GM18868 (cell line): ENCODE measurements around the gene ECHS1.
"Not testable (repeated sequence)": the region's sequence is repeated elsewhere in the genome, so short reads cannot be mapped to it uniquely, and the experiment has no call there.

Experiments used
- ATAC-seq: cut with Tn5 transposase; IDR thresholded peaks from one replicate; pipeline ENCODE4 v1.9.1; 2021; ENCODE audit warnings: mild to moderate bottlenecking, moderate library complexity; ENCODE audit not compliant: unreplicated experiment

Gene ECHS1

DNA sequence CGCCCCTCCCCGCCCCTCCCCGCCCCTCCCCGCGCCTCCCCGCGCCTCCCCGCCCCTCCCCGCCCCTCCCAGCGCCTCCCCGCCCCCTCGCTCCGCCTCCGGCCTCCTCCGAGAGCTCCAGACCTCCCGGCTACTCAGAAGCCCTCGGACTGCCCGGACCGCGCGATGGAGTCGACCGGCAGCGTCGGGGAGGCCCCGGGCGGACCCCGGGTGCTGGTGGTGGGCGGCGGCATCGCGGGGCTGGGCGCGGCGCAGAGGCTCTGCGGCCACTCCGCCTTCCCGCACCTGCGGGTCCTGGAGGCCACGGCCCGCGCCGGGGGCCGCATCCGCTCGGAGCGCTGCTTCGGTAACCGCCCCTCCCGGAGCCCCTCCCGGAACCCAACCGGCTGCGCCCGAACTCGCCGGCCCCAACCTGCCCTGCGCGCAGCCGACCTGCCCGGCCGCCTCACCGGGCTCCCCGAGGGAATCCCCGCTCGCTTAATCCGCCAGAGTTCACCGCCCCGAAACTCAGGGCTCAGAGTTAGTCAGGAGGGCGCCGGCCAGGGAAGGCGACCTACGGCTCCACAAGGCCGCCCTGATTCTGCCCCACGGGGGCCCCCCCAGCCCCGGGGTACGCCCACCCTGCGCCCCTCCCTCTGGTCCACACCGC, 6.1 kb upstream of the ECHS1 start, which contains the start of gene PAOX:
PAOX (plus strand) TSS at position 111 of the 649 bp plus-strand sequence; CDS start at position 166, 55 bp downstream.
- peak; percentile 49 for ATAC-seq

DNA sequence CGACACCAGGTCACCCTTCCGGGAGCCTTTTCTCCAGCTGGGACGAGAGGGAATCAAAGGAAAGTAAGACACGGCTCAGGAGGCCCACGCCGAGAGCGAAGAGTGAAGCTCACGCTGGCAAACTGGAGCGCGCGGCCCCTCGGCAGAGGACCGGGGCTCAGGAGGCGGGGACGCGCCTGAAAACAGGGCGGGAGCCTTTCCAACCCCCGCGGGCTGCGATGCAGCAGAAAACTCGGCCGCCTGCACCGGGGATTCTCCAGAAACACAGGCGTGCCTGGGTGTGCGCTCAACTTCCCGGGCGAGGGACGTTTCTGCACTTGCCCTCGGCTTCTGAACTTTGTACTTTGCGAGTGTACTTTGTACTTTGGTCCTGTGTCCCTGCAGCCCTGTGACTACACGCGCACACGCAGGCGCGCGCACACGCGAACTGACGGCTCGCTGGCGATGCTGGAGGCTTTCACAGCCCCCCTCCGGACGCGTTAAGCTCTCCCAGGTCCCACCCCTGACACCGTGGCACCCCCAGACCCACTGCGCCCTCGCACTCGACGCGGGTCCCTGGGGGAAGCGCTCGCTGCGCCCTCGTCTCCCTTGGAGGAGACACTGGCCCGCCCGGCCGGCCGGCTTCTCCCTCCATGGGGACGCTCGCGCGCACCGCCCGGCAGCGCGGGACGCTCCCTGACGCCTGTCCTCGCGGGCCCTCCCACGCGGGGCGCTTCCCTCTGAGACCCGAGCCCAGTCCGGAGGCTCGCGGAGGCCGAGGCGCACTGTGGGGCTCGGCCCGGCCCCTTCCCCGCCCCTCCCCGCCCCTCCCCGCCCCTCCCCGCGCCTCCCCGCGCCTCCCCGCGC, 5.3 kb upstream of the ECHS1 start:
- ATAC-seq: peak; percentile 42

DNA sequence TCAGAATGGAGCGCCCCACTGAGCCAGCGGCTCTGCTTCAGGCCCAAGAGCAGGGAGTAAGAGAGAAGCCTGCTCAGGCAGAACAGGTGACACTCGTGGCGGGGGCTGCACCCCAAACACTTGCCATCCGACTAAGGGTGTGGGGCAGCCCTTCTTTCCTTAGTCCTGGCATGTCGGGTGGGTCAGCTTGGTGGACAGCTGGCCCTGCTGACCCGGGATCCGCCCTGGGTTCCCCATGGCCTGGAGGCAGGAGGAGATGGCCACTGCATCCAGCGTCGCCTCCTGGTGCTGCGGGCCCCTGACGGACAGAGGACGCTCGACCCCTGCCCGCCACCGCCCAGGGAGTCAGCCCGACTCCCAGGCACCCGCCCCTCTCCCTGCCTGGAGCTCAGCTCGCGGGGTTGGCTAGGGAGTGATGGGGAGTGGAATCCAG, 4.7 kb upstream of the ECHS1 start:
- no peak for ATAC-seq

DNA sequence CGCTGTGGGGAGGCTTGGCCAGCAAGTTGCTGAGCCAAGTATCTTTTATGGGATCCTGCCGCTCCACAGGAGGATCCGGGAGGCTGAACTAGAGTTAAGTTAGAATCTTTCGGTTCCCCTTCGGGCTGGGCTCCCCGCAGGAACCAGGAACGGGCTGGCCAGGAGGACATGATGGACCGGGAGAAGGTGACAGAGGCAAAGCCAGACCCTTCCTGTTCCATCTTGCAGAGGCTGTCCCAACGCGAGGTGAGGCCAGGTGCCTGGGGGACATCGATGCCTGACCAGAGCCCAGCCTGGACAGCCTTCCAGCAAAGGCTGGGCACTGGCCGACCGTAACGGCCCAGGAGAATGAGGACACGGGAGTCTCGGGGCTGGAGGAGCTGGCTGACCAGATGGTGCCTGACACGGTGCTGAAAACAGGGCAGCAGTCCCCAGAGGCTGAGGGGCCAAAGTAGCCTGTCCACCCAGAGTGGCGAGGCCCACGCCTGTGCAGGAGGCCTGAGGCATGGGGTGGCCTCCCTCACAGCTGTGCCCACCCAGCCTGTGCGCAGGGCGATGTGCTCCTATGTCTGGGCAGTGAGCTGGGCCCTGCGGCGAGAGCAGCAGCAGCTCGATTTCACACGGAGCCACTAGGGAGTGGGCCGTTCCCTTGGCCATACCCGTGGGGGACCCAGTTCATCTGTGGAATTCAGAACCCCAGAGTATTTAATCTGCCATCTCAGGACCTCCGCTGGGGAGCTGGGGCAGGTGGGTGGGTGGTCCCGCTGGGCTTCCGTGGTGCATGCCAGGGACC, 4.1 kb upstream of the ECHS1 start:
- no peak for ATAC-seq

DNA sequence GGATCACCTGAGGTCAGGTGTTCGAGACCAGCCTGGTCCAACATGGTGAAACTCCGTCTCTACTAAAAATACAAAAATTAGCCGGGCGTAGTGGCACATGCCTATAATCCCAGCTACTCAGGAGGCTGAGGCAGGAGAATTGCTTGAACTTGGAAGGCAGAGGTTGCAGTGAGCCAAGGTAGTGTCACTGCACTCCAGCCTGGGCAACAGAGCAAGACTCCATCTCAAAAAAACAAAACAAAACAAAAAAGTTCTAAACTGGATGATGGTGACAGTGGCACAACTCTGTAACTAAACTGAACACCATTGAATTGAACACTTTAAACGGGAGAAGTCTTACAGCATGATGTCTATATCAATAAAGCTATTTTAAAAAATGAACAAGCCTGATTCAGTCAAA, 3.0 kb upstream of the ECHS1 start:
- not testable (repeated sequence) for ATAC-seq

DNA sequence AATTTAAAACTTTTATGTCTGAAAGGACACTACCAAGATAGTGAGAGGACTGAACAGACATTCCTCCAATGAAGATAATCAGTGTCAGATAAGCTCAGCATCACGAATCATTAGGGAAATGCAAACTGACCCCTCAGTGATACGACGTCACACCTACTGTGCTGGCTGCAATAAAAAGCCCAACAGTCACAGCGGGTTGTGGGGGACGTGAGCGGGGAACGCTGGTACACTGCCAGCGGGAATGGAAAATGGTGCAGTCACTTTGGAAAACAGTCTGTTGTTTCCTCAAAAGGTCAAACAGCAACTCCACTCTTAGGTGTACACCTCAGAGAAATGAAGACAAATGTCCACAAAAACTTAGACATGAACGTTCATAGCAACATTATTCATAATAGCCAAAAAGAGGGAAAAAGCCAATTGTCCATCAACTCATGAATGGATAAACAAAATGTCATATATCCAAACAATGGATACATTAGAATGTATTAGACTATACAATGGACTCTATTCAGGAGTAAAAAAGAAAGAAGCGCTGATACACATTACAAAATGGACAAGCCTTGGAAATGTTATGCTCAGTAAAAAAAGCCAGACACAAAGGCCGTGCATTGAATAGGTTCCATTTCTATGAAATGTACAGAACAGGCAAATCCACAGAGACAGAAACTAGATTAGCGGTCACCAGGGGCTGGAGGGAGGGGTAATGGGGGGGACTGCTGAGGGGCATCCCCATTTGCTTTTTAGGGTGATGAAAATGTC, 2.4 kb upstream of the ECHS1 start:
- ATAC-seq: no peak

DNA sequence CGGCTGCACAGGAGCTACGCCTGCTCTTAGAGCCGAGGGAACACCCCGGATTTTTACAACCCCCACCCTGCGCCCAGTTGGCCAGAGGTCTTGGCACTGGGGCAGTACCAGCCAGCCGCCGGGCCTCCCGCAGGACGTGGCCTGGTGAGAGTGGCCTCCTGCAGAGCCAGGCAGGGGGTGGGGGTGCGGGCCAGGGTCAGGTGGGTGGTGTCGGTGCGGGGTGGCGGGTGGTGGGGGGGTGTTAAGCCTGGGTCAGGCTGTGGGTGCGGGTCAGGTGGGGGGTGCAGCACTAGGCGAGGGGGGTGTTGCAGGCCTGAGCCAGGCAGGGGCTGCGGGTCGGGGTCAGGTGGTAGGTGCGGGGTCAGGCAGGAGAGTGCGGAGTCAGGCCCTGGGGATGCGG, 647 bp downstream of the ECHS1 start:
- ATAC-seq: no peak

DNA sequence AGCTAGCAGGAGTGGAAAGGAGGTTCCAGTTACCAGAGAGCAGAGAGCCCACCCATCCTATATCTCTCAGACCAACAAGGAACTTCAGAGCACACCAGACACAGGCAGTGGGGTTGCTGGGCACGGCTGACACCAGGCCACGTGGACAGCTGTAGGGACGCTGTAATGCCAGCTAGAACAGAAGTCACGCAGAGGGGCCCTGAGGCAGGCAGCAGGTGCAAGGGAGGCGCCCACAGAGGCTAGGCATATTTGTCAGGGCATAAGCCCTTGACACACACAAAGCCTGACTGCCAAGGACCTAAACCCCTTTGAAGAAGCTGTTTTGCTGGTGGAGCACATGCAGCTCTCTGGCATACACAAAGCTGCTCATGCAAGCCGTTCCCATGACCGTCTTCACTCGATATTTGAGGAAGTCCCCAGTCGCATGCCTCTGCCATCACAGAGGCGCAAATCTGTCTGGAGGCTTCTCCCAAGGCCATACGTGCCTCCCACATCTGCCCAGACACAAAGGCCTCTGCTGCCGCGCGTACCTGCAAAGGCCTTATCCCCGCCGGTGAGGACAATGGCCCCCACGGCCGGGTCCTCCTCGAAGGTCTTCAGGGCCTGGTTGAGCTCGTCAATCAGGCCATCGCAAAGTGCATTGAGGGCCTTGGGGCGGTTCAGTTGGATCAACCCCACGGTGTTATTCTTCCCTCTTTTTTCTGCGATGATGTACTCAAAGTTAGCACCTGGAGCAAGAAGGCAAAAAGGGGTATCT, 2.9 kb downstream of the ECHS1 start:
- ATAC-seq: no peak

DNA sequence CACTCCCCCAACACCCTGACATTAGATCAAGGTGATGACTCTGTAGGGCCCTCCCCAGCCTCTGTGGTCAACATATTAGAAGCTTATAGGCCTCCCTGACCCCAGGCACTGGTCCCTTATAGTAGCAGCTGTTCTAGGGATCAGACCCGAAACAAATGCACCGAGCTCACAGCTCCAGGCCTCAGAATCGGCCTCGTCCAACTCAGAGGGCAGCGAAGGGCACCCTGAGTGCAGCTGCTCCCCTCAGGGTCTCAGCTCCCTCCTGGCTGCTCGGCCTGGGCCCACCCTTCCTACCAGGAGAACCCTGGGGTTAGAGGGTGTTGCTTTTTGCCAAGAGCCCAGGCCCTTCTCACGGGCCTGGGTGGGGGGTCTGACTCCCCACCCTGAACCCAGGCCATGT, 5.0 kb downstream of the ECHS1 start:
- no peak for ATAC-seq

DNA sequence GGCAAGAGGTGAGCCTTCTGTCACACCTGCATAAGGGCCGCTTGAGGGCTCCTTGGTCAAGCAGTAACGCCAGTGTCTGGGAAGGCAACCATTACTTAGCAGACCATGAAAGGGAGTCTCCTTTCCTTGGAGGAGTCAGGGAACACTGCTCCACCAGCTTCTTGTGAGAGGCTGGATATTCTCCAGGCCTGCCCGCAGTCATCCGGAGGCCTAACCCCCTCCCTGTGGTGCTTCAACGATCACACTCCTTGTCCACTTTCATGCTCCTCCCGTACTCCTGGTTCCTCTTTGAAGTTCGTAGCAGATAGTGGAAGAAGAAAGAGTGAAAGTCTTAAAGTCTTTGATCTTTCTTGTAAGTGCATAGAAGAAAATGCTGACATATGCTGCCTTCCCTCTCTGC, 5.7 kb downstream of the ECHS1 start:
- not testable (repeated sequence) for ATAC-seq

DNA sequence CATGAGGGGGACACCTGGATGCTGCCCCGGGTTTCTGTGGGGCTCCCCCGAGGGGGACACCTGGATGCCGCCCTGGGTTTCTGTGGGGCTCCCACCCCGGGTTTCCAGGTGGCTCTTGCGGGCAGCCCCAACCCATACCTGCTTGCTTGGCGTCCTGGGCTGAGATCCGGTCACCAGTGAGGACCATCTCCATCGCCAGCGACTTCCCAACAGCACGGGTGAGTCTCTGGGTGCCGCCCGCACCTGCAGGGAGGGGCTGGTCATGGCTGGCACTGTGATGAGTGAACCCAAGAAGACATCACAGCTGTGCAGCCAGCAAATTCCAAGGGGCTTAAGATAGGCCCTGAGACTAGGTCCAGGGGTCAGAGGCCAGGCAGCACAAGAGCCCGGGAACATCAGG, 6.4 kb downstream of the ECHS1 start:
- no peak for ATAC-seq

DNA sequence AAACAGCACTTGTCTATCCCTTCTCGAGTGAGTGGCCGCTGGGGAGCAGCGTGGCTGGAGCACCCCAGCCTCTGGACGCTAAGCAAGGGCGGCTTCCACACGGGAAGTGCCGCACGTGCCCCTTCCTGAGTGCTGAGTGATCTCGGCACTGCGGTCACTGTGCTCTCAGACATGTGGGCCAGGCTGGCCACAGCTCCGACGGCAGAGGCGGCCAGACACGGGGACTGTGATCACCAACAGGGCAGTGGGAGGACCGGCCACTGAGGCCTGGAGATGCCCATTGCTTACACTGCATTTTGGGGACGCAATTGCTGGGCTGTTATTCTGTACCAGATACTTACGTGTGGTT, 7.0 kb downstream of the ECHS1 start:
- no peak for ATAC-seq

DNA sequence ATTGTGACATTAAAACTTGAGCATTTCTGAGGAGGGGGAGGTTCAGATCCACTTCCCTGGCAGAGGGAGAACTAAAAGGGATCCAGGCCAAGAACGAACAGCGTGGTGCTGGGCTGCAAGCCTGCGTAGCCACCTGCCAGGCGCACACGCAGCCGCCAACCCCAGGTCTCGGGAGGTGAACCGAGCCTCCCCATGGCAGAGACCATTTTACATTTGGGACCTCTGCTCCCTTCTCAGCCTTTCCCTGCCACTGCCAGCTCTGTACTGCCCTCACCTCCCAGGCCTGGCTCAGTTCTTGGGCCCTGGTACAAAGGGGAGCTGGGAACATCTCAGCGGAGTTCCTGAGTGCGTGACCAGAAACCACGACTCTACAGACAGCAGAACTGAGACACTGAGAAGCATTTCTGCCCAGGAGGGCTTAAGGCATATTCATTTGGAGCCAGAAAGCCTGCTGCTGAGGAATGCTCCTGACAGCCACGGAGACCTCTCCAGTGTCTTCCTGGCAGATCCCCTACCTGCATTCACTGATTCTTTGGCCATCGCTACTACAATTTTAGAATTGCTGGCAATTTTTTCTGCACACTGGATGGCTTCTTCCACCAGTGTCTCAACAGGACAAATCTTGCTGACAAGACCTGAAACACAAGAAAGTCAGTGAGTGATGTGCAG, 7.6 kb downstream of the ECHS1 start:
- no peak for ATAC-seq

DNA sequence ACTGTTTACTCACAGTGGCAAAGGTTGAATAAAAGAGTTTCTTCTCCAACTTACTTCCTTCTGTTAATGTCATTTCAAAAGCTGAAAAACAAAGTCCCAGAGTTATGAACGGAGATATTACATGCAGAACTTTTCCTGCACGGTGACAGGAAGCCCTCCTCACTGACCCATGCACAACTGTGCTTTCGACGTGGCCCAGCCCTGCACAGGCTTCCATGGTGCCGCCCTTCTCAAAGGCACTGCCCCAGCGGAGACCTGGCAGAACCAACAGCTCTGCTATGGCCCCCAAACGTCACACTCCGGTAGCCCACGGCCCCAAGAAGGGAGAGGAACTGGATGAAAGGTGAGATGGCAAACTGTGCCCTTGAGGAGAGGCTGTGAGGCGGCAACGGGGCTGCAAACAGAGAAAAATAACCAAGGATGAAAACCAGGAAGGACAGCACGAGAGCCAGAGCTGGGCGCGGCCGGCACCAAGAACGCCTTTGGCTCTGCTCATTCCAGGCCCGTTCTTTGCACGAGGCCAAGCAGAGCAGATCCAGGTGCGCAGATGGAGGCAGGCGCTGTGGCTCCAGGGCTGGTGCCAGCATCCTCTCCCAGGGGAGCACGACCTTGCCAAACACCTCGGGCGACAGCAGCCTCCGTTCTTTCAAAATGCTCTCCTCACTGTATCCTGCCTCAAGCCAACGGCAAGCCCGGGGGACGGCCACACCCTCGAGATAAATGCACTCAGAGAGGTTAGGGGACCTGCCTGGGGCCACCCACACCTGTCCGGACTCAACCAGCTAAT, 8.3 kb downstream of the ECHS1 start:
- ATAC-seq: no peak

DNA sequence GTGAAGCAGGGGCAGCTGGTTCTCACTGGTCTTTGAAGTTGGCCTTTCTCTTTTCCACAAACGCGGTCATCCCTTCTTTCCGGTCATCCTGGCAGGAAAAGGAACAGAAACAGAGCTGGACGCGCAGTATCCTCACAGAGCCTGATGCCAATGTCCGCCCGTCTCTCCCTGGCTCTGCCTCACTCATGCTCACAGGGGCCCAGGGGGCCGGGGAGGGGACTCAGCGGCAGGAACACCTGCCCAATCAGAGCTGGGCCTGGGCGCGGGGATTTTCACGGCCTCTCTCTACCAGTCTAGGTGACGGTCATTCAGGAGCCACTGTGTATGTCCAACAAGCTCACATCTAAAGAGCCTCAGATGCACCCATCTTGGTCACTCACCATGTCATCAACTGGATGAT, 10.3 kb downstream of the ECHS1 start:
- no peak for ATAC-seq

DNA sequence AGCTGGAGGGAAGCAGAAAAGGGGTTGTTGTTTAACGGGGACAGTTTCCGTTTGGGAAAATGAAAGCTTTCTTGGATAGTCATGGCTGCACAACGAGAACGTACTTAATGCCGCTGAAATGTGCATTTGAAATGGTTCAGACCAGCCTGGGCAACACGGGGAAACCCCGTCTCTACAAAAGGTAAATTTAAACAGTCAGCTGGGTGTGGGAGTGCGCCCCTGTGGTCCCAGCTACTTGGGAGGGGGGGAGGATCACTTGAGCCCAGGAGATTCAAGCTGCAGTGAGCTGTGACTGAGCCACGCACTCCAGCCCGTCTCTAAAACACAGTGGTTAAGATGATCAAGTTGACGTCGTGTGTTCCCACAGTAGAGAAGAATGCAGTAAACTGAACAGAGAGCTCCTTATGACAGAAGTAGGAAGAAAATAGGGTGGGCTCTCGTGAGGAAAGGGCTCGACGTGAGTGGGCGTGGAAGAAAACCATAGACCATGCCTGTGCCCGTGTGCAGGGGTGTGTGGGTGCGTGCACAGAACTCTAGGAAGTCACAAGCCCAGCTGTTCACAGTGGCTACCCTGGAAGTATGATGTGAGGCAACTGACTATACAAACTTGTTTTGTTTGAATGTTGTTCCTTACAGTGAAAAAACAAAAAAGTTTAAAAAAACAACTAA, 11.2 kb downstream of the ECHS1 start:
- peak; percentile 33 for ATAC-seq

DNA sequence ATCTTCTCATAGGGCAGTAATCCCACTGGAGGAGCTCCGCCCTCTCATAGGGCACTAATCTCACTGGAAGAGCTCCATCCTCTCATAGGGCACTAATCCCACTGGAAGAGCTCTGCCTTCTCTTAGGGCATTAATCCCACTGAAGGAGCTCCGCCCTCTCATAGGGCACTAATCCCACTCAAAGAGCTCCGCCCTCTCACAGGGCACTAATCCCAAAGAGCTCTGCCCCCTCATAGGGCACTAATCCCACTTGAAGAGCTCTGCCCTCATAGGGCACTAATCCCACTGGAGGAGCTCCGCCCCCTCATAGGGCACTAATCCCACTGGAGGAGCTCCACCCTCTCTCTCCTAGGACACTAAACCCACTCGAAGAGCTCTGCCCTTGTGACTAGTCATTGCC, 11.9 kb downstream of the ECHS1 start:
- ATAC-seq: no peak

DNA sequence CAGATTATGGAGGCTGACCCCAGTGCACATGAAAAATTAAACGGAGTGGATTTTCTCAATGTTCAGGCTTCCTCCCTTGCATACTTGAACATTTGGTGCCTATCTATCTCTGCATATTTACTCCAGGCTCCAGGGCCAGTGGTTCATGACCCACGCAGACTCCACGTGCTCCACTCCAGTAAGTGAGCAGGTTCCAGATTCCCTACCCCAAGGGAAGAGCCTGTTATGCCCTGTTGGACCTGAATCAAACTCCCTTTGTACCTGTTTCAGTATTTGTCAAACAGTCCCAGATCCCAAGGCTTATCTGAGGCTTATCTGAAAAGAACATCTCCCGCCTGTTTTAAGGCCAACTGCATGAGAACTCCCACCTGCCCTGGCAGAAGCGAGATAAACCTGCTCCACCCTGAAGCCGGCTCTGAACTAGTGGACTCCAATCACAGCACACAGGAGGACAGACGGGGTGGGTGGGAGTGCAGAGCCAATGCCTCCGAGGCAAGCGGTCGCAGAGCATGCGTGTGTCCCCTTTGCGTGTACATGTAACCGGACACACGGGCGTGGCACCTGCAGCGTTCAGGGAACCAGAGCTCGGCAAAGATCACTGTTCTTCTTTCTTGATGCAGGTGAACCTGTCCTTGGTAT, 13.1 kb downstream of the ECHS1 start:
- no peak for ATAC-seq
